ENCODE data around the gene COL4A5. TPM values are rescaled to one million over a fixed set of nuclear protein-coding genes. Genes with fewer than 3 reads are reported as not detected.

COL4A5 gene
- total RNA-seq, 4 donors from 2014 or later, result 43.2 to 338 (median 127) TPM

GRCh38 chrX:108726748-108727147 is 287.1 kb downstream of the COL4A5 start:
- intact Hi-C loops (cut with DNase I; ENCODE audit: low total_unique reads), result no loop called here
- TF ChIP-seq, protein P1, sequence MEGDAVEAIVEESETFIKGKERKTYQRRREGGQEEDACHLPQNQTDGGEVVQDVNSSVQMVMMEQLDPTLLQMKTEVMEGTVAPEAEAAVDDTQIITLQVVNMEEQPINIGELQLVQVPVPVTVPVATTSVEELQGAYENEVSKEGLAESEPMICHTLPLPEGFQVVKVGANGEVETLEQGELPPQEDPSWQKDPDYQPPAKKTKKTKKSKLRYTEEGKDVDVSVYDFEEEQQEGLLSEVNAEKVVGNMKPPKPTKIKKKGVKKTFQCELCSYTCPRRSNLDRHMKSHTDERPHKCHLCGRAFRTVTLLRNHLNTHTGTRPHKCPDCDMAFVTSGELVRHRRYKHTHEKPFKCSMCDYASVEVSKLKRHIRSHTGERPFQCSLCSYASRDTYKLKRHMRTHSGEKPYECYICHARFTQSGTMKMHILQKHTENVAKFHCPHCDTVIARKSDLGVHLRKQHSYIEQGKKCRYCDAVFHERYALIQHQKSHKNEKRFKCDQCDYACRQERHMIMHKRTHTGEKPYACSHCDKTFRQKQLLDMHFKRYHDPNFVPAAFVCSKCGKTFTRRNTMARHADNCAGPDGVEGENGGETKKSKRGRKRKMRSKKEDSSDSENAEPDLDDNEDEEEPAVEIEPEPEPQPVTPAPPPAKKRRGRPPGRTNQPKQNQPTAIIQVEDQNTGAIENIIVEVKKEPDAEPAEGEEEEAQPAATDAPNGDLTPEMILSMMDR (IDR thresholded peaks at IDR 0.05), result no peak
- Histone ChIP-seq H3K27me3 (peaks cover 0 to 16% of the 10 kb centered on the region in 2 donors), H3K27ac (no peak overlapping the region), H3K4me3 (no peak overlapping the region), H3K36me3 (no peaks in the 10 kb centered on the region), H3K4me1 (no peaks in the 10 kb centered on the region), H3K9me3 (no peaks in the 10 kb centered on the region)
- DNase-seq, result no peak

- no peak for TF ChIP-seq POLR2A (IDR thresholded peaks at IDR 0.05)
- TF ChIP-seq, protein P1 (IDR thresholded peaks at IDR 0.05), result no peak
- intact Hi-C loops (cut with DNase I; ENCODE audit: low total_unique reads), result no loop called here
- Histone ChIP-seq H3K27ac (no peak overlapping the region), H3K36me3 (no peaks in the 10 kb centered on the region), H3K9me3 (no peaks in the 10 kb centered on the region), H3K4me3 (no peak overlapping the region), H3K27me3 (peaks cover 0 to 4% of the 10 kb centered on the region in 2 donors), H3K4me1 (no peaks in the 10 kb centered on the region)
- DNase-seq, result no peak
Observed at GRCh38 chrX:108731153-108731552, 291.5 kb downstream of the COL4A5 start.

- intact Hi-C loops (cut with DNase I; ENCODE audit: low total_unique reads), result no loop called here
- DNase-seq, result no peak
- H3K36me3 ChIP-seq, result no peaks in the 10 kb centered on the region
- H3K4me1 ChIP-seq, result no peaks in the 10 kb centered on the region
- TF ChIP-seq, protein P1 (IDR thresholded peaks at IDR 0.05), result no peak
- no peak for TF ChIP-seq POLR2A (IDR thresholded peaks at IDR 0.05)
- H3K9me3 ChIP-seq, result no peaks in the 10 kb centered on the region
- H3K27me3 ChIP-seq, result no peaks in the 10 kb centered on the region
- peak overlapping the region in 1 of 2 donors; percentile 24 for H3K4me3 ChIP-seq
- H3K27ac ChIP-seq, result no peak overlapping the region
Observed at GRCh38 chrX:108732630-108733321, 293.1 kb downstream of the COL4A5 start.

GRCh38 chrX:108734426-108734825 is 294.8 kb downstream of the COL4A5 start:
- no peak for TF ChIP-seq POLR2A (IDR thresholded peaks at IDR 0.05)
- TF ChIP-seq, protein P1 (IDR thresholded peaks at IDR 0.05), result no peak
- DNase-seq, result no peak
- Histone ChIP-seq H3K9me3 (no peaks in the 10 kb centered on the region), H3K27ac (no peak overlapping the region), H3K36me3 (no peaks in the 10 kb centered on the region), H3K4me3 (no peak overlapping the region), H3K27me3 (peaks cover 0 to 6% of the 10 kb centered on the region in 2 donors), H3K4me1 (no peaks in the 10 kb centered on the region)
- intact Hi-C loops (cut with DNase I; ENCODE audit: low total_unique reads), result no loop called here

DNA sequence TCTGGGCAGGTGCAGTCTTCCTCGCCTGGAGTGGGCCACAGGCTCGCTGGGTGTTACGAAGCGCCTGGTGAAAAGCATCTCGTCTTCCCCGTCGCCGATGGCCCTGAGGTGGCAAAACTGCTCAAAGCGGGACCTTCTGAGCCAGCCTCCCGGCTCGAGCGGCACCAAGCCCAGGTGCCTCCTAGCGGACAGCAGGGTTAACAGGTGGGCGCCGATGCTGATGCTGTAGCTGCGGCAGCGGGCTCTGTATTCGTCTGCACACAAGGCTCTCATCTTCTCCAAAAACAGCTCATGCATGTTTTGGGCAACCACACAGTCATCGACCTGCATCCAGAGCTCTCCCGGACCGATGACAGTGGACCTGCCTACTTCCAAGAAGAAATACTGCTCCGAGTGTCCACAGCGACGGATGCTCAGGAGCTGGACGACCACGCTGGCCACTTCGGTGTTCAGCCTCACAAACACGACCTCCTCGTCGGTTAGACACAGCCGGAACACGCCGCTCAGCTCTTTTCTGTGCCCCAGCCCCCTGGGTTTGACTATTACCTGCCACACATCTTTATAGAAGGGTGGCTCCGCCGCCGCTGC is 295.5 kb downstream of the COL4A5 start:
- no peaks in the 10 kb centered on the region for H3K4me1 ChIP-seq
- intact Hi-C loops (cut with DNase I; ENCODE audit: low total_unique reads), result no loop called here
- H3K27ac ChIP-seq, result peak overlapping the region; percentile 25 to 51
- peak overlapping the region in 1 of 2 donors; percentile 37 for H3K4me3 ChIP-seq
- H3K36me3 ChIP-seq, result no peaks in the 10 kb centered on the region
- H3K27me3 ChIP-seq, result peaks cover 0 to 6% of the 10 kb centered on the region in 2 donors
- H3K9me3 ChIP-seq, result no peaks in the 10 kb centered on the region
- no peak for DNase-seq
- no peak for TF ChIP-seq POLR2A (IDR thresholded peaks at IDR 0.05)
- TF ChIP-seq, protein P1 (IDR thresholded peaks at IDR 0.05), result no peak
